CD4-positive, alpha-beta memory T cell (primary cell): ENCODE data around the gene LMTK3. TPM values are rescaled to one million over a fixed set of nuclear protein-coding genes. Genes with fewer than 3 reads are reported as not detected.
A peak's percentile ranks its signal among the peaks of the same experiment; 100 is the strongest.

Experiments
- CTCF ChIA-PET: fragments of 350-600 bp; sonication (Branson Sonifier 250); formaldehyde crosslinking; loops from one replicate; lab custom pipeline; 2021; ENCODE audit warnings: inconsistent platforms; ENCODE audit not compliant: partially characterized antibody; lab: Charles Lee
- POLR2A ChIA-PET: fragments of 350-600 bp; sonication (Branson Sonifier 250); formaldehyde crosslinking; loops from one replicate; lab custom pipeline; 2021; ENCODE audit not compliant: partially characterized antibody; lab: Charles Lee
- DNase-seq, 5 donors: peaks; one replicate each; pipeline versions ENCODE4 v3.0.0 to v3.0.0-alpha.2; 2020 to 2022; ENCODE audit warnings: mixed read lengths in 1 of 5
- H3K27ac ChIP-seq: one replicate; pipeline ENCODE4 v1.7.0; 2013; ENCODE audit warnings: low read depth, low read length
- H3K27me3 ChIP-seq: 2 replicates; pipeline ENCODE4 v1.7.0; 2013; ENCODE audit warnings: mild to moderate bottlenecking, low read length, moderate library complexity; ENCODE audit not compliant: insufficient read depth
- H3K36me3 ChIP-seq: 2 replicates; pipeline ENCODE4 v1.7.0; 2013; ENCODE audit warnings: mild to moderate bottlenecking, low read length, moderate library complexity; ENCODE audit not compliant: insufficient read depth
- H3K4me1 ChIP-seq: 2 replicates; pipeline ENCODE4 v1.7.0; 2013; ENCODE audit warnings: mild to moderate bottlenecking, low read length, moderate library complexity; ENCODE audit not compliant: insufficient read depth
- H3K4me3 ChIP-seq, 2 donors: one replicate each; pipeline ENCODE4 v1.7.0; 2013; ENCODE audit warnings: low read length in 2 of 2, mild to moderate bottlenecking in 1 of 2
- H3K9me3 ChIP-seq, 2 donors: one replicate each; pipeline ENCODE4 v1.7.0; 2013; ENCODE audit warnings: low read length in 2 of 2, control low read depth in 1 of 2; ENCODE audit not compliant: control insufficient read depth in 1 of 2
- H3K27ac Mint-ChIP-seq, 7 donors: one replicate each; pipeline ENCODE4 v1.8.0; 2020 to 2021; ENCODE audit warnings: mixed read lengths in 7 of 7, mild to moderate bottlenecking in 6 of 7, inconsistent platforms in 3 of 7, moderate library complexity in 3 of 7
- H3K27me3 Mint-ChIP-seq, 2 donors: one replicate each; pipeline ENCODE4 v1.8.0; 2020 to 2021; ENCODE audit warnings: mixed read lengths in 2 of 2
- H3K36me3 Mint-ChIP-seq, 2 donors: one replicate each; pipeline ENCODE4 v1.8.0; 2020 to 2021; ENCODE audit warnings: mixed read lengths in 2 of 2, inconsistent platforms in 1 of 2, mild to moderate bottlenecking in 1 of 2
- H3K4me1 Mint-ChIP-seq, 4 donors: one replicate each; pipeline ENCODE4 v1.8.0; 2020 to 2021; ENCODE audit warnings: mixed read lengths in 4 of 4, mild to moderate bottlenecking in 1 of 4
- H3K4me3 Mint-ChIP-seq, 8 donors: one replicate each; pipeline ENCODE4 v1.8.0; 2020 to 2021; ENCODE audit warnings: mixed read lengths in 8 of 8, mild to moderate bottlenecking in 7 of 8, moderate library complexity in 6 of 8, inconsistent platforms in 3 of 8
- H3K9me3 Mint-ChIP-seq, 8 donors: one replicate each; pipeline ENCODE4 v1.8.0; 2020 to 2021; ENCODE audit warnings: mixed read lengths in 8 of 8, mild to moderate bottlenecking in 5 of 8, inconsistent platforms in 3 of 8, moderate library complexity in 1 of 8
- intact Hi-C: fragments of 100-400 bp; cut with micrococcal nuclease; formaldehyde crosslinking; loops from one replicate; pipeline ENCODE4 v1.15.1; 2023
- polyA plus RNA-seq, 2 donors: library from polyadenylated mRNA; unstranded; fragments of 300-500 nt; fragmentation: Illumina TruSeq; gene quantifications; one replicate each; pipeline ENCODE4 v1.2.3, GENCODE V29; 2021
- total RNA-seq, 2 experiments: library from RNA; stranded (reverse); gene quantifications; one replicate each; pipeline ENCODE4 v1.2.3, GENCODE V29; 2021

LMTK3 gene
- total and polyA plus RNA-seq, 4 experiments from 2014 or later: 0.17 to 20.6 (median 18.5) TPM; not detected in 1

DNA sequence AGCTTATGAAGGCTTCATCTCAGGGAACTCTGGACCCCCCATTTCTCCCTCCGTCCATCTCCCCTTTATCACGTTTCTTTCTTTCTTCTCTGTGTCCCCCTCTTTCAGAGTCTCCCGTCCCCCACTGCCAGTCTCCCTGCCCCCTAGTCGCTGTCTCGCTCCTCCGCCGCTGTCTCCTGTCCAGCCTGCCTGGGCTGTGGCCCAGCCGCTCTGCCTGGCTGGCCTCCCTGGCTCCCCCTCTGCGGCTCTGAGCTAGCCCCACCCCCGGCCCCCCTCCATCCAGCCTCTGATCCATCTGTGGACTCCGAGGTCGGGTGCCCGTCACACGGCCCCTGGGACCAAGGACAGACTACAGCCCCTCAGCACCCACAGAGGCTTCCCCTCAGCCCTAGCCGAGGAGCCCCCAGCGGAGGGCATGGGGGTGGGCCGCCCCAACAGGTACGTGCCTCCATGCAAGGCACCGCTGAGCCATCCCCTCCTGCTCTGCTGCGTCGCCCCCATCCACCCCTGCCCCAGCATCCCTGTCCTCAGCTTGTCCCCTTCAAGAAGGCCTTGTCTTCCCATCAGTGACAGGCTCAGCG lies 57.4 kb downstream of the LMTK3 start:
- Histone ChIP-seq H3K27ac (no peak overlapping the region), H3K27me3 (no peaks in the 10 kb centered on the region), H3K36me3 (peaks cover 42% of the 10 kb centered on the region), H3K9me3 (no peaks in the 10 kb centered on the region), H3K4me1 (no peaks in the 10 kb centered on the region), H3K4me3 (no peak overlapping the region)
- Mint-ChIP-seq H3K4me1 (peaks cover 0 to 5% (median 5%) of the 10 kb centered on the region in 4 donors), H3K4me3 (no peak overlapping the region), H3K27me3 (no peaks in the 10 kb centered on the region), H3K27ac (peak overlapping the region in 1 of 7 donors; percentile 27), H3K36me3 (peaks cover 31 to 44% of the 10 kb centered on the region in 2 donors), H3K9me3 (no peaks in the 10 kb centered on the region)
- CTCF ChIA-PET: no interaction called here
- no peak for DNase-seq
- POLR2A ChIA-PET: no interaction called here
- intact Hi-C loops: no loop called here

DNA sequence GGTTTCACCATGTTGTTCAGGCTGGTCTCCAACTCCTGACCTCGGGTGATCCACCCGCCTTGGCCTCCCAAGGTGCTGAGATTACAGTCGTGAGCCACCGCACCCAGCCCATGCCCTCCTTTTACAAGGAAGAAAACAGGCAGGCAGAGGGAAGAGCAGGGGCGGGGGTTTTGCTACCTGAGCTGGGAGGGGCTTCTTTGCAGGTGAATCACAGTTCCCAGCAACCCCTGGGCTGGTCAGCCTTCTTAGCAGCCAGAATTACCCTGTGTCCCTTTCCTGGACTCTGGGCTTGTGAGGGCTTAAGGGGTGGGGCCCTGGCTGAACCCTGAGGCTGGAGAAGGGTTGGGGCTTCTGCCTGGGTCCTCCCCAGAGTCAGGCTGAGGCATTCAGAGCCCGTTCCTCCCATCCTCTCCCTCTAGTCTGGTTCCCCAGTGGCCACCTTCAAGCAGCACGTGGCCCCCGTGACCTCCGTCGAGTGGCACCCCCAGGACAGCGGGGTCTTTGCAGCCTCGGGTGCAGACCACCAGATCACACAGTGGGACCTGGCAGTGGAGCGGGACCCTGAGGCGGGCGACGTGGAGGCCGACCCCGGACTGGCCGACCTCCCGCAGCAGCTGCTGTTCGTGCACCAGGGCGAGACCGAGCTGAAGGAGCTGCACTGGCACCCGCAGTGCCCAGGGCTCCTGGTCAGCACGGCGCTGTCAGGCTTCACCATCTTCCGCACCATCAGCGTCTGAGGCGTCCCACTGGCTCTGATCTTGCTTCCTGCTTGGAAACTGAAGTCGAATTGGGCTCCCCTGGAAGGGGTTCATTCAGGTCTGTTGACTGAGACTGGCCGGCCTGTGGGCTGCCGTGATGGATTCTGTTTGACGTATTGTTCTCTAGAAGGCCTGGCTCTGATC lies 59.1 kb downstream of the LMTK3 start:
- no peaks in the 10 kb centered on the region for H3K4me1 ChIP-seq
- Mint-ChIP-seq H3K27me3 (no peaks in the 10 kb centered on the region), H3K9me3 (no peaks in the 10 kb centered on the region), H3K4me3 (no peak overlapping the region), H3K4me1 (peaks cover 6 to 16% (median 12%) of the 10 kb centered on the region in 4 donors), H3K36me3 (peaks cover 45 to 57% of the 10 kb centered on the region in 2 donors), H3K27ac (no peak overlapping the region)
- DNase-seq: no peak
- H3K27ac ChIP-seq: no peak overlapping the region
- CTCF ChIA-PET: no interaction called here
- peaks cover 50% of the 10 kb centered on the region for H3K36me3 ChIP-seq
- H3K9me3 ChIP-seq: no peaks in the 10 kb centered on the region
- POLR2A ChIA-PET: no interaction called here
- no peaks in the 10 kb centered on the region for H3K27me3 ChIP-seq
- intact Hi-C loops: no loop called here
- no peak overlapping the region for H3K4me3 ChIP-seq

DNA sequence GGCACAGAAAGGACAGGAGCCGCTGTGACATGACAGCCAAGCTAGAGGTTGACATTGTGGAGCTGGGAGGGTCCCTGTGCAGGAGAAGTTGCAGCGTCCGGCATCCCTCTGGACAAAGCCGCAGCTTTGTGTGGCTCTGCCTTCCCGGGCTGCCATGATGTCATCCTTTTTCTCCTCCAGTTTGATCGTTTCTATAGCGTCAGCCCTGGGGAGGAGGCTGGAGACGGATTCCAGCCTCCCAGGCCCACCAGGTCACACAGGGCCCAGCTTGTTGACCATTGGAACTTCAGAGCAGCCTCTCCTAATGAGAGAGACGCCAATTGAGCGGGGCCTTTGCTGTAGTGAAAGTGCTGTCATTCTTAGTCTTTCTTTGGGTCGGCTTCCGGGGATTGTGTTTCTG lies 60.0 kb downstream of the LMTK3 start:
- CTCF ChIA-PET: no interaction called here
- Histone ChIP-seq H3K9me3 (no peaks in the 10 kb centered on the region), H3K27ac (no peak overlapping the region), H3K27me3 (no peaks in the 10 kb centered on the region), H3K36me3 (peaks cover 50% of the 10 kb centered on the region), H3K4me3 (no peak overlapping the region), H3K4me1 (peaks cover 1% of the 10 kb centered on the region)
- H3K4me3 Mint-ChIP-seq: no peak overlapping the region
- no peaks in the 10 kb centered on the region for H3K27me3 Mint-ChIP-seq
- peaks cover 6 to 19% (median 15%) of the 10 kb centered on the region in 4 donors for H3K4me1 Mint-ChIP-seq
- no peak overlapping the region for H3K27ac Mint-ChIP-seq
- intact Hi-C loops: no loop called here
- POLR2A ChIA-PET: interaction anchor here (1.0 kb wide), 1 partner anchor 1140 kb away, joined by 5 read pairs; no protein-coding TSS in a partner anchor
- no peak for DNase-seq
- H3K9me3 Mint-ChIP-seq: no peaks in the 10 kb centered on the region
- peaks cover 41 to 54% of the 10 kb centered on the region in 2 donors for H3K36me3 Mint-ChIP-seq

DNA sequence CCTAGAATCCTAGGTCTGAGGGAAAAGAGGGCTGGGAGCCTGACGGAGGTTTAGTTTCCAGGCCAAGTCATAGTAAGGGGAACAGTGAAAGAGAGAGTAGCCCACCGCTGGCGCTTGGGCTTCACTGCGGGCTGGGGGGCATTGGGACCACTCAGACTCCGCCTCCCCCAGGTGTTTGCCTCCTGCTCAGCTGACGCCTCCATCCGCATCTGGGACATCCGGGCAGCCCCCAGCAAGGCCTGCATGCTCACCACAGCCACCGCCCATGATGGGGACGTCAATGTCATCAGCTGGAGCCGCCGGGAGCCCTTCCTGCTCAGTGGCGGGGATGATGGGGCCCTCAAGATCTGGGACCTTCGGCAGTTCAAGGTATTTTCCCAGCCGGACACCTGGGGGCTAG lies 60.8 kb downstream of the LMTK3 start:
- DNase-seq: no peak
- H3K4me3 Mint-ChIP-seq: no peak overlapping the region
- H3K36me3 Mint-ChIP-seq: peaks cover 44 to 55% of the 10 kb centered on the region in 2 donors
- intact Hi-C loops: no loop called here
- H3K4me3 ChIP-seq: no peak overlapping the region
- no peaks in the 10 kb centered on the region for H3K27me3 ChIP-seq
- no peak overlapping the region for H3K27ac ChIP-seq
- H3K27ac Mint-ChIP-seq: no peak overlapping the region
- peaks cover 49% of the 10 kb centered on the region for H3K36me3 ChIP-seq
- H3K9me3 Mint-ChIP-seq: no peaks in the 10 kb centered on the region
- ChIA-PET CTCF (no interaction called here), POLR2A (interaction anchor here (1.0 kb wide), 1 partner anchor 1141 kb away, joined by 5 read pairs; no protein-coding TSS in a partner anchor)
- H3K4me1 ChIP-seq: peaks cover 8% of the 10 kb centered on the region
- H3K27me3 Mint-ChIP-seq: no peaks in the 10 kb centered on the region
- H3K9me3 ChIP-seq: no peaks in the 10 kb centered on the region
- H3K4me1 Mint-ChIP-seq: peaks cover 8 to 26% (median 19%) of the 10 kb centered on the region in 4 donors

DNA sequence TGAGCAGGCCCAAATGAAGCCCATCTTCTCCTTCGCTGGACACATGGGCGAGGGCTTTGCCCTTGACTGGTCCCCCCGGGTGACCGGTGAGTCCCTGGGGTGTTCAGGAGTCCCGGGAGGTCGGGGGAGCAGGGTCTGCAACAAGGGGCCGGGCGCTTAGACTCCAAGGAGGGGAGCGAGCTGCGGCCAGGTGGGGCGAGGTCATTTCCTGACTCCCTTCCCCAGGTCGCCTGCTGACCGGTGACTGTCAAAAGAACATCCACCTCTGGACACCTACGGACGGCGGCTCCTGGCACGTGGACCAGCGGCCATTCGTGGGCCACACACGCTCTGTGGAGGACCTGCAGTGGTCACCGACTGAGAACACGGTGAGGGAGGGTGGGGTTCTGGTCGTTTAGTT lies 61.2 kb downstream of the LMTK3 start:
- POLR2A ChIA-PET: no interaction called here
- Mint-ChIP-seq H3K4me3 (no peak overlapping the region), H3K27ac (no peak overlapping the region), H3K36me3 (peaks cover 45 to 59% of the 10 kb centered on the region in 2 donors), H3K4me1 (peaks cover 11 to 30% (median 21%) of the 10 kb centered on the region in 4 donors), H3K9me3 (no peaks in the 10 kb centered on the region), H3K27me3 (no peaks in the 10 kb centered on the region)
- Histone ChIP-seq H3K4me3 (no peak overlapping the region), H3K27ac (no peak overlapping the region), H3K4me1 (peaks cover 8% of the 10 kb centered on the region), H3K27me3 (no peaks in the 10 kb centered on the region), H3K36me3 (peaks cover 45% of the 10 kb centered on the region), H3K9me3 (no peaks in the 10 kb centered on the region)
- CTCF ChIA-PET: no interaction called here
- intact Hi-C loops: no loop called here
- no peak for DNase-seq

DNA sequence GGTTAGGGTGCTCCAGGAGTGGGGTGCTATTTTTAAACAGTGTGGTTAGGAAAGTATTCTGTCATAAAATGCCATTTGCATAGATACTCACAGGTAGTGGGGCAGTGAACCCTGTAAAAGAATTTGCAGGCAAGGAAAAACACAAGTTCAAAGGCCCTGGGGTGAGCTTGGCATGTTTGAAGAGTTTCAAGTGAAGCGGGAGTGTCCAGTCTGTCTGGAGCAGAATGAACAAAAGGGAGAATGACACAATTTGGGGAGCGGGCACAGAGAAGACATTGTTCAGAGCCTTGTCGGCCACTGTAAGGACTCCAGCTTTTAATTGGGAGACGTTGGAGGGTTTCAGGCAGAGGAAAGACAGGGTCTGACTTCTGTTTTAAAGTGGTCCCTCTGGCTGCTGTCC lies 63.1 kb downstream of the LMTK3 start:
- Mint-ChIP-seq H3K27me3 (peaks cover 0 to 7% of the 10 kb centered on the region in 2 donors), H3K4me3 (peak overlapping the region in 1 of 8 donors; percentile 31), H3K4me1 (peaks cover 19 to 39% (median 32%) of the 10 kb centered on the region in 4 donors), H3K36me3 (peaks cover 39 to 55% of the 10 kb centered on the region in 2 donors), H3K27ac (peak overlapping the region in 3 of 7 donors; percentile 50 to 62 (median 54)), H3K9me3 (peaks cover 0 to 2% (median 0%) of the 10 kb centered on the region in 8 donors)
- Histone ChIP-seq H3K4me1 (peaks cover 25% of the 10 kb centered on the region), H3K9me3 (no peaks in the 10 kb centered on the region), H3K27ac (no peak overlapping the region), H3K27me3 (no peaks in the 10 kb centered on the region), H3K36me3 (peaks cover 45% of the 10 kb centered on the region), H3K4me3 (no peak overlapping the region)
- ChIA-PET POLR2A (no interaction called here), CTCF (interaction anchor here (1.2 to 1.5 kb wide), 3 partner anchors 32 to 160 kb away, joined by 3 to 5 read pairs (median 3); partner anchors contain the start of gene KDELR1)
- DNase-seq: no peak
- intact Hi-C loops: loop anchor here (5.0 kb wide), 1 partner anchor 64 kb away; the partner anchor contains the start of gene LMTK3

DNA sequence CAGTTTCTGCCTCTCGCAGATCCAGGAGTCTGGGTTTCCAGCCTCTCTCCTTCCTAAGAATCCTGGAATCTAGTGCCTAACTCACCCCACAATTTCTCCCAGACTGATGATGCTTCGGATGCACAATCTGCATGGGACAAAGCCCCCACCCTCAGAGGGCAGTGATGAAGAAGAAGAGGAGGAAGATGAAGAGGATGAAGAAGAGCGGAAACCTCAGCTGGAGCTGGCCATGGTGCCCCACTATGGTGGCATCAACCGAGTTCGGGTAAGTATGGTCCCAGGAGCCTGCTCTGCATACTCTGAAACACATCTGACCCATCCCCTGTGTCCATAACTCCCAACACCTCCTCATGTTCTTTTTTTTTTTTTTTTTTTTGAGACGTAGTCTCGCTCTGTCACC lies 65.1 kb downstream of the LMTK3 start:
- H3K27me3 ChIP-seq: no peaks in the 10 kb centered on the region
- H3K27ac ChIP-seq: peak overlapping the region; percentile 83
- Mint-ChIP-seq H3K27me3 (peaks cover 6 to 14% of the 10 kb centered on the region in 2 donors), H3K36me3 (peaks cover 33 to 42% of the 10 kb centered on the region in 2 donors), H3K27ac (peak overlapping the region in 6 of 7 donors; percentile 66 to 98 (median 90)), H3K4me3 (peak overlapping the region; percentile 86 to 94 (median 90)), H3K9me3 (peaks cover 0 to 2% (median 0%) of the 10 kb centered on the region in 8 donors), H3K4me1 (peaks cover 19 to 45% (median 32%) of the 10 kb centered on the region in 4 donors)
- DNase-seq: no peak
- intact Hi-C loops: loop anchor here (5.0 kb wide), 1 partner anchor 66 kb away; the partner anchor contains the start of gene LMTK3
- peaks cover 25% of the 10 kb centered on the region for H3K4me1 ChIP-seq
- H3K9me3 ChIP-seq: no peaks in the 10 kb centered on the region
- peak overlapping the region; percentile 75 to 85 for H3K4me3 ChIP-seq
- CTCF ChIA-PET: interaction anchor here (0.8 kb wide), 1 partner anchor 547 kb away, joined by 3 read pairs; the partner anchor contains the start of genes GYS1 and RUVBL2
- H3K36me3 ChIP-seq: peaks cover 31% of the 10 kb centered on the region
- POLR2A ChIA-PET: interaction anchor here (0.8 to 1.0 kb wide), 5 partner anchors 21 to 83 kb away, joined by 3 read pairs; partner anchors contain the start of gene TMEM143
